Measurements from ENCODE around the gene ARHGAP10. TPM values are rescaled to one million over a fixed set of nuclear protein-coding genes. Genes with fewer than 3 reads are reported as not detected.

Gene ARHGAP10
- total RNA-seq, 4 donors from 2014 or later, result 153 to 404 (median 215) TPM

DNA sequence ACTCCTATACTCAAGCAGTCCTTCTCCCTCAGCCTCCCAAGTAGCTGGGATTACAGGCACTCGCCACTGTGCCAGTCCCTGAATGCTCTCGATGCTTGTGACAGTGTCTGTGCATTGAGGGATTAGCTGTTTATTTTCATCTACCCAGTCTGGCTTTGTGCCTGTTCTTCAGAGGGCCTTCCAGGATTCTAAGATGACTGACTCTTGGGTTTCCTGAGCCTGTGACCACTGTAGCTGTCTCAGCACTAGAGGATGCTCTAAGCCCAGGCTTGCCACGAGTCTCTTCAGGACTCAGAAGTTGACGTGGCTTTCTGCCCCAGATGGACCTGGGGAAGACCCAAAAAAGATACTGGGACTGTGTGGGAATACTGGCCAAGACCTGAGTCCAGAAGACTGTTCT, 201.4 kb downstream of the ARHGAP10 start:
- H3K27ac ChIP-seq, result no peak overlapping the region
- ATAC-seq, result no peak
- H3K4me1 ChIP-seq, result peaks cover under 1 to 34% (median under 1%) of the 10 kb centered on the region in 3 donors
- peaks cover 2 to 59% of the 10 kb centered on the region in 2 donors for H3K36me3 ChIP-seq
- TF ChIP-seq, protein P1, sequence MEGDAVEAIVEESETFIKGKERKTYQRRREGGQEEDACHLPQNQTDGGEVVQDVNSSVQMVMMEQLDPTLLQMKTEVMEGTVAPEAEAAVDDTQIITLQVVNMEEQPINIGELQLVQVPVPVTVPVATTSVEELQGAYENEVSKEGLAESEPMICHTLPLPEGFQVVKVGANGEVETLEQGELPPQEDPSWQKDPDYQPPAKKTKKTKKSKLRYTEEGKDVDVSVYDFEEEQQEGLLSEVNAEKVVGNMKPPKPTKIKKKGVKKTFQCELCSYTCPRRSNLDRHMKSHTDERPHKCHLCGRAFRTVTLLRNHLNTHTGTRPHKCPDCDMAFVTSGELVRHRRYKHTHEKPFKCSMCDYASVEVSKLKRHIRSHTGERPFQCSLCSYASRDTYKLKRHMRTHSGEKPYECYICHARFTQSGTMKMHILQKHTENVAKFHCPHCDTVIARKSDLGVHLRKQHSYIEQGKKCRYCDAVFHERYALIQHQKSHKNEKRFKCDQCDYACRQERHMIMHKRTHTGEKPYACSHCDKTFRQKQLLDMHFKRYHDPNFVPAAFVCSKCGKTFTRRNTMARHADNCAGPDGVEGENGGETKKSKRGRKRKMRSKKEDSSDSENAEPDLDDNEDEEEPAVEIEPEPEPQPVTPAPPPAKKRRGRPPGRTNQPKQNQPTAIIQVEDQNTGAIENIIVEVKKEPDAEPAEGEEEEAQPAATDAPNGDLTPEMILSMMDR (IDR thresholded peaks at IDR 0.05), result no peak
- no peak for TF ChIP-seq POLR2AphosphoS5 (IDR thresholded peaks at IDR 0.05)
- TF ChIP-seq EP300 (IDR thresholded peaks at IDR 0.05), result no peak
- no peak for TF ChIP-seq POLR2A (IDR thresholded peaks at IDR 0.05)
- no peaks in the 10 kb centered on the region for H3K27me3 ChIP-seq
- H3K4me3 ChIP-seq, result no peak overlapping the region
- H3K9me3 ChIP-seq, result no peaks in the 10 kb centered on the region
- WGBS, 2 donors (ENCODE audit: low coverage in 1 of 2), result 40% methylated on average over 2 of the region's 4 CpGs; no CpG with 5 or more reads in 1 of the 2 donors

DNA sequence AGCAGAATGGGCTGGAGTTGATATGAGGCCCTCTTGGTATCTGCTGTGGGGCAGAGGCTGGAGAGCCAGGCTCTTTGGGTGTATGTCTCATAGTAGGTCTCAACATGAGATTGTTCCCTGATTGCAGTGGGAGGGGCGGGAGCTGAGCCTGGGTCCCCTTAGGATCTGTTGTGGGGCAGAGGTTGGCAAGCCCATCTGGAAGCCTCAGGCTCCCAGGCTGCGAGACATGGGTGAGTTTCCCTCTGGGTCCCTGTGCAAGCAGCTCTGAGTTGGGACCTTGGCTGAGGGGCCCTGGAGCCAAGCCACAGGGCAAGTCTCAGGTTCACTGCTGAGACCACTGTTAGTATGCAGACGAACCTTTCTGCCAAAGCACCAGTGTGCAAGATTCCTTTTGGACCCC, 201.9 kb downstream of the ARHGAP10 start:
- H3K36me3 ChIP-seq, result peaks cover 2 to 59% of the 10 kb centered on the region in 2 donors
- H3K9me3 ChIP-seq, result no peaks in the 10 kb centered on the region
- no peak for ATAC-seq
- TF ChIP-seq, protein P1 (IDR thresholded peaks at IDR 0.05), result no peak
- TF ChIP-seq POLR2A (IDR thresholded peaks at IDR 0.05) (no peak), EP300 (IDR thresholded peaks at IDR 0.05) (no peak)
- H3K27ac ChIP-seq, result no peak overlapping the region
- no peak overlapping the region for H3K4me3 ChIP-seq
- no peaks in the 10 kb centered on the region for H3K27me3 ChIP-seq
- WGBS, 2 donors (ENCODE audit: low coverage in 1 of 2), result no CpG with 5 or more reads among the region's 3 CpGs
- H3K4me1 ChIP-seq, result peaks cover 0 to 34% (median 0%) of the 10 kb centered on the region in 3 donors

DNA sequence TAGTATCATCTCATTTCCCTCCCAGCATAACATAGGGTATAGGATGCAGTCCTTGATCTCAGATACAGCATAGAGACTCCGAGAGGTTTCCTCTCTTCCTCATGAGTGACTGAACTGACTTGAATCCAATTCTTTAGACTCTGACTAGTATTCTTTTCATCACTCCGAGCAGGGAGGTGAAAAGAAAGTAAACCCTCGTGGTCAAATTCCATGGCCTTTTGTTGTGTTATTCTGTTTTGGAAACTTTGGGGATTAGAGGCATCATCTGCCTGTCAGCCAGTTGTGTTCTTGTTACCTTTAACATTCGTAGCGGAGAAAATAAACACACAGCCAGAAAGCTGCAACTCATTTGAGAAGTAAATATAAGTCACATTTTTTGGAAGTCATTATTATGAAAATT, 206.6 kb downstream of the ARHGAP10 start:
- no peak for ATAC-seq
- Histone ChIP-seq H3K4me3 (no peak overlapping the region), H3K27me3 (no peaks in the 10 kb centered on the region), H3K36me3 (peaks cover 3 to 48% of the 10 kb centered on the region in 2 donors), H3K9me3 (no peaks in the 10 kb centered on the region), H3K4me1 (peaks cover 3 to 55% (median 14%) of the 10 kb centered on the region in 3 donors), H3K27ac (no peak overlapping the region)
- TF ChIP-seq POLR2A (IDR thresholded peaks at IDR 0.05) (no peak), EP300 (IDR thresholded peaks at IDR 0.05) (no peak), POLR2AphosphoS5 (IDR thresholded peaks at IDR 0.05) (no peak)
- TF ChIP-seq, protein P1 (IDR thresholded peaks at IDR 0.05), result no peak
- 52 to 58% methylated on average over 5 of the region's 5 CpGs for WGBS, 2 donors (ENCODE audit: low coverage in 1 of 2)

DNA sequence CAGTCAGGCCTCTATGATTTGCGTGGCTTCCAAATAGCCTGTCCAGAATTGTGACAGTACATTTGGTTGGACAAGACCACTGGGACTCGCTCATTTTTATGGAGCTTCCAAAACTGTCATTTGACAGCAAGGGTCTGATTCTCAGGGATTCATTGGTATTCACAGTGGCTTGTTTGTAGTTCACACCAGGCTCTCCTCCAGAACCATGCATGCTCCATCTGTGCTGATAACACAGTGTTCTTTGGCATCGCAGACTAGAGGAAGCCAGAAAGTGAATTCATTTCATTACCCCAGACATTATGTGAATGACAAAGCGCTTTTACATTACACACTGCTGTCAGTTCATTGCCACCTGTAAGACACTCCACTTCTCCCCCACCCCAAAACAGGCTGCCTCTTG, 208.3 kb downstream of the ARHGAP10 start:
- peaks cover 3 to 55% (median 14%) of the 10 kb centered on the region in 3 donors for H3K4me1 ChIP-seq
- no peaks in the 10 kb centered on the region for H3K9me3 ChIP-seq
- no peak for ATAC-seq
- no peak overlapping the region for H3K4me3 ChIP-seq
- peaks cover 3 to 42% of the 10 kb centered on the region in 2 donors for H3K36me3 ChIP-seq
- TF ChIP-seq, protein P1 (IDR thresholded peaks at IDR 0.05), result no peak
- TF ChIP-seq POLR2A (IDR thresholded peaks at IDR 0.05), result no peak
- no peak for TF ChIP-seq POLR2AphosphoS5 (IDR thresholded peaks at IDR 0.05)
- no peak for TF ChIP-seq EP300 (IDR thresholded peaks at IDR 0.05)
- WGBS, 2 donors (ENCODE audit: low coverage in 1 of 2), result 70 to 100% methylated on average over 2 of the region's 4 CpGs
- H3K27ac ChIP-seq, result no peak overlapping the region
- H3K27me3 ChIP-seq, result no peaks in the 10 kb centered on the region

DNA sequence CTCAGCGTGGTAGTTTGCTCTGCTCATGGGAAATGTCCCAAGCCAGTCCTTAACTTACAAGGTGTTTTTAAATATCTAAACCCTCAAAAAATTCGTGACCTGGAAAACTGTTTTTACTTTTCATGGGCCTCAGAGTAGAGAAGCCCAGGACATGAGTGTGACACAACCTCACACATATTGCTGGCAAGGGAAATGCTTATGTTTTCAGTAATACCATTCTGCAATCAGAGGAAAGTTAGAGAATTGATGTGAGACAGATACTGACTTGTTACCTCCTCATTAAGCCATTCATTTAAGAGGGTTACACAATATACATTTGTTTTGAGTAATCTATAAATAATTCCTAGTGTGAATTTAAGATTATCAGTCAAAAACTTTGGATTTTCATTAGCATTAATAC, 209.5 kb downstream of the ARHGAP10 start:
- Histone ChIP-seq H3K36me3 (peaks cover 3 to 52% of the 10 kb centered on the region in 2 donors), H3K9me3 (no peaks in the 10 kb centered on the region), H3K27ac (peak overlapping the region in 1 of 4 donors; percentile 50), H3K27me3 (no peaks in the 10 kb centered on the region), H3K4me1 (peaks cover 3 to 55% (median 14%) of the 10 kb centered on the region in 3 donors), H3K4me3 (no peak overlapping the region)
- ATAC-seq, result no peak
- 78 to 81% methylated on average over 2 of the region's 2 CpGs for WGBS, 2 donors (ENCODE audit: low coverage in 1 of 2)
- TF ChIP-seq POLR2A (IDR thresholded peaks at IDR 0.05) (no peak), EP300 (IDR thresholded peaks at IDR 0.05) (no peak), POLR2AphosphoS5 (IDR thresholded peaks at IDR 0.05) (no peak)
- TF ChIP-seq, protein P1 (IDR thresholded peaks at IDR 0.05), result no peak

Measured in gastroesophageal sphincter (tissue), 4 donors.